B cell (primary cell): Measurements from ENCODE around the gene RAPGEF1.

ENCODE experiments used
- EZH2 ChIP-seq: IDR thresholded peaks from 2 replicates; pipeline ENCODE4 v1.6.1; 2012; ENCODE audit warnings: borderline replicate concordance, low read depth, mild to moderate bottlenecking, moderate library complexity, low read length; ENCODE audit not compliant: insufficient read depth, poor library complexity, severe bottlenecking
- TF ChIP-seq, protein P1 (sequence below): fragments of 200-600 bp; IDR thresholded peaks from one replicate; pipeline ENCODE4 v1.8.0; 2022; ENCODE audit warnings: antibody characterized with exemption, mild to moderate bottlenecking

DNA sequence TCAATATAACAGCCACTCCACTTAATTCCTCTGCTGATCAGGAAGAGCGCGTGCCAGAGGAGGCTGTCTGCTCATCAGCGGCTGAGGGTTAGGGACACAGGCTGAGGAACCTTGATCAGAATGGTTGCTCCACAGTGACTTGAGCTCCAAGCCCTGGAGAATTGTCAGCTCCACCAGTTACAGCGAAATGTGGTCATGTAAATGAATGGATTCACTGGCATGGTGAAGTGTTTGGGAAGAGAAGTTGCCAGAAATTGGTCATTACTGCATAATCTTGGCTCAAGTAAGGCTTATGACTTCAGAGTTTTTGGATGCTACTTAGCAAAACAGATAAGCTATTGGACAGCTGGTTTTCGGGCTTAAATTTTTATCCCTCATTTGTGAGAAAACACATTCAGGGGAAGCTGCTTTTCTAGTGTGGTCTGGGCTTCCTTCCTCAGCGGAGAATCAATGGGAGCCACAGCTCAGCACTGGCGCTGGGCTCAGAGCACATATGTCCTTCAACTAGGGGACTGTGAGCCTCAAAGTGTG lies 129.6 kb downstream of the RAPGEF1 start:
- TF ChIP-seq, protein P1, sequence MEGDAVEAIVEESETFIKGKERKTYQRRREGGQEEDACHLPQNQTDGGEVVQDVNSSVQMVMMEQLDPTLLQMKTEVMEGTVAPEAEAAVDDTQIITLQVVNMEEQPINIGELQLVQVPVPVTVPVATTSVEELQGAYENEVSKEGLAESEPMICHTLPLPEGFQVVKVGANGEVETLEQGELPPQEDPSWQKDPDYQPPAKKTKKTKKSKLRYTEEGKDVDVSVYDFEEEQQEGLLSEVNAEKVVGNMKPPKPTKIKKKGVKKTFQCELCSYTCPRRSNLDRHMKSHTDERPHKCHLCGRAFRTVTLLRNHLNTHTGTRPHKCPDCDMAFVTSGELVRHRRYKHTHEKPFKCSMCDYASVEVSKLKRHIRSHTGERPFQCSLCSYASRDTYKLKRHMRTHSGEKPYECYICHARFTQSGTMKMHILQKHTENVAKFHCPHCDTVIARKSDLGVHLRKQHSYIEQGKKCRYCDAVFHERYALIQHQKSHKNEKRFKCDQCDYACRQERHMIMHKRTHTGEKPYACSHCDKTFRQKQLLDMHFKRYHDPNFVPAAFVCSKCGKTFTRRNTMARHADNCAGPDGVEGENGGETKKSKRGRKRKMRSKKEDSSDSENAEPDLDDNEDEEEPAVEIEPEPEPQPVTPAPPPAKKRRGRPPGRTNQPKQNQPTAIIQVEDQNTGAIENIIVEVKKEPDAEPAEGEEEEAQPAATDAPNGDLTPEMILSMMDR = no peak
- no peak for TF ChIP-seq EZH2
